KMS-11 (cell line): Measurements from ENCODE around the gene B4GALT2.
A peak's percentile ranks its signal among the peaks of the same experiment; 100 is the strongest.

Source experiments
- H2AFZ ChIP-seq: fragments of 200-600 bp; sonication (generic); 2 replicates; pipeline ENCODE4 v1.6.1; 2016; ENCODE audit warnings: antibody characterized with exemption, mixed run types, low read depth
- H3K27ac ChIP-seq: fragments of 200-600 bp; sonication (generic); 2 replicates; pipeline ENCODE4 v1.6.1; 2016; ENCODE audit warnings: mild to moderate bottlenecking, mixed run types
- H3K27me3 ChIP-seq: fragments of 200-600 bp; sonication (generic); 2 replicates; pipeline ENCODE4 v1.6.1; 2017; ENCODE audit warnings: mild to moderate bottlenecking, low read depth, mixed run types, moderate library complexity; ENCODE audit not compliant: insufficient read depth
- H3K36me3 ChIP-seq: fragments of 200-600 bp; sonication (generic); 2 replicates; pipeline ENCODE4 v1.6.1; 2017; ENCODE audit warnings: mild to moderate bottlenecking, mixed run types; ENCODE audit not compliant: insufficient read depth
- H3K4me1 ChIP-seq: fragments of 200-600 bp; sonication (generic); 2 replicates; pipeline ENCODE4 v1.6.1; 2016; ENCODE audit warnings: mild to moderate bottlenecking, low read depth, mixed run types; ENCODE audit not compliant: poor library complexity, severe bottlenecking
- H3K4me2 ChIP-seq: fragments of 200-600 bp; sonication (generic); 2 replicates; pipeline ENCODE4 v1.7.0; 2016; ENCODE audit warnings: mild to moderate bottlenecking, mixed run types
- H3K4me3 ChIP-seq: fragments of 200-600 bp; sonication (generic); IDR thresholded peaks from 2 replicates; pipeline ENCODE4 v1.6.1; 2017; ENCODE audit warnings: low read depth, low read length, mixed read lengths; ENCODE audit not compliant: insufficient read depth
- H3K79me2 ChIP-seq: fragments of 200-600 bp; sonication (generic); 2 replicates; pipeline ENCODE4 v1.6.1; 2016; ENCODE audit warnings: low read depth, mixed run types; ENCODE audit not compliant: insufficient read depth
- H3K9ac ChIP-seq: fragments of 200-600 bp; sonication (generic); 2 replicates; pipeline ENCODE4 v1.6.1; 2016; ENCODE audit warnings: mild to moderate bottlenecking, mixed run types
- H4K20me1 ChIP-seq: fragments of 200-600 bp; sonication (generic); 2 replicates; pipeline ENCODE4 v1.6.1; 2016; ENCODE audit warnings: mild to moderate bottlenecking, mixed run types; ENCODE audit not compliant: insufficient read depth
- CTCF ChIP-seq: fragments of 200-600 bp; sonication (generic); conservative IDR thresholded peaks from 2 replicates; pipeline ENCODE4 v1.6.1; 2017; ENCODE audit warnings: low read depth, mild to moderate bottlenecking, antibody characterized with exemption, low read length, moderate library complexity, mixed read lengths

Gene B4GALT2

GRCh38 chr1:43979528-43980254 is 681 bp downstream of the B4GALT2 start:
- Histone ChIP-seq H2AFZ (peak overlapping the region; percentile 22; the same call in 1 of the 2 replicates), H3K79me2 (peaks cover 44% of the 10 kb centered on the region), H3K4me1 (peaks cover 31% of the 10 kb centered on the region), H3K4me2 (peak overlapping the region; percentile 83), H3K9ac (peak overlapping the region; percentile 79), H3K4me3 (peak overlapping the region; percentile 75), H4K20me1 (no peaks in the 10 kb centered on the region), H3K36me3 (no peaks in the 10 kb centered on the region), H3K27me3 (no peaks in the 10 kb centered on the region), H3K27ac (peak overlapping the region; percentile 39)
- no peak for TF ChIP-seq CTCF

GRCh38 chr1:43980255-43981134 is 1.5 kb downstream of the B4GALT2 start:
- no peaks in the 10 kb centered on the region for H4K20me1 ChIP-seq
- peak overlapping the region; percentile 83 for H3K4me2 ChIP-seq
- peak overlapping the region; percentile 75 for H3K4me3 ChIP-seq
- H3K36me3 ChIP-seq: no peaks in the 10 kb centered on the region
- peaks cover 38% of the 10 kb centered on the region for H3K79me2 ChIP-seq
- H3K27me3 ChIP-seq: no peaks in the 10 kb centered on the region
- peak overlapping the region; percentile 79; the same call in 1 of the 2 replicates for H3K9ac ChIP-seq
- TF ChIP-seq CTCF: no peak
- H3K4me1 ChIP-seq: peaks cover 31% of the 10 kb centered on the region
- peak overlapping the region; percentile 39; the same call in 1 of the 2 replicates for H3K27ac ChIP-seq
- H2AFZ ChIP-seq: no peak overlapping the region

- no peak overlapping the region for H3K4me3 ChIP-seq
- no peak overlapping the region for H3K4me2 ChIP-seq
- peaks cover 32% of the 10 kb centered on the region for H3K79me2 ChIP-seq
- no peak for TF ChIP-seq CTCF
- no peaks in the 10 kb centered on the region for H3K36me3 ChIP-seq
- H3K27me3 ChIP-seq: no peaks in the 10 kb centered on the region
- no peak overlapping the region for H3K9ac ChIP-seq
- no peak overlapping the region for H2AFZ ChIP-seq
- H3K27ac ChIP-seq: no peak overlapping the region
- peaks cover 28% of the 10 kb centered on the region for H3K4me1 ChIP-seq
- no peaks in the 10 kb centered on the region for H4K20me1 ChIP-seq
These were observed 2.1 kb downstream of the B4GALT2 start for GRCh38 chr1:43981135-43981491.

GRCh38 chr1:43981636-43982035 is 2.6 kb downstream of the B4GALT2 start:
- Histone ChIP-seq H3K4me3 (no peak overlapping the region), H3K9ac (no peak overlapping the region), H3K27ac (no peak overlapping the region), H2AFZ (no peak overlapping the region), H3K4me2 (no peak overlapping the region), H3K79me2 (peaks cover 27% of the 10 kb centered on the region; the same call in 1 of the 2 replicates), H3K36me3 (no peaks in the 10 kb centered on the region), H4K20me1 (no peaks in the 10 kb centered on the region), H3K4me1 (peaks cover 22% of the 10 kb centered on the region), H3K27me3 (no peaks in the 10 kb centered on the region)
- no peak for TF ChIP-seq CTCF
